H1 (cell line): ENCODE data around the gene FAM9B. TPM values are rescaled to one million over a fixed set of nuclear protein-coding genes. Genes with fewer than 3 reads are reported as not detected.

Experiments
- CTCF ChIA-PET: fragments of 300-600 bp; sonication (Branson Sonifier 250); formaldehyde crosslinking; loops from one replicate; lab custom pipeline; 2021; ENCODE audit not compliant: partially characterized antibody; lab: Charles Lee
- POLR2A ChIA-PET: fragments of 300-600 bp; sonication (Branson Sonifier 250); formaldehyde crosslinking; loops from one replicate; lab custom pipeline; 2021; ENCODE audit warnings: inconsistent platforms; ENCODE audit not compliant: partially characterized antibody; lab: Charles Lee
- DNase-seq, 2 experiments: peaks; one replicate each; pipeline versions ENCODE4 v3.0.0 to v3.0.0-alpha.2; 2010 to 2022; ENCODE audit warnings: low spot score in 2 of 2, low read depth in 1 of 2, mixed read lengths in 1 of 2
- FAIRE-seq: peaks from 2 replicates; lab custom pipeline; 2011; peaks lifted over from hg19 to GRCh38; lab: Jason Lieb, UNC
- H2AFZ ChIP-seq: 2 replicates; pipeline ENCODE4 v1.8.1; 2012; ENCODE audit warnings: low read length, inconsistent platforms
- H2AK5ac ChIP-seq: 2 replicates; pipeline ENCODE4 v1.6.1; 2013; ENCODE audit warnings: low read depth, low read length
- H2BK120ac ChIP-seq: replicated peaks from 2 replicates; pipeline ENCODE3; 2013; ENCODE audit warnings: low read depth, low read length, inconsistent platforms
- H2BK12ac ChIP-seq: 2 replicates; pipeline ENCODE4 v1.6.1; 2013; ENCODE audit warnings: low read depth, low read length
- H2BK15ac ChIP-seq: 2 replicates; pipeline ENCODE4 v1.6.1; 2013; ENCODE audit warnings: low read length
- H2BK20ac ChIP-seq: 2 replicates; pipeline ENCODE4 v1.6.1; 2013; ENCODE audit warnings: low read length
- H2BK5ac ChIP-seq: 2 replicates; pipeline ENCODE4 v1.6.1; 2013; ENCODE audit warnings: low read depth, low read length
- H3K14ac ChIP-seq: 2 replicates; pipeline ENCODE4 v1.6.1; 2013; ENCODE audit warnings: inconsistent platforms; ENCODE audit not compliant: insufficient read length
- H3K18ac ChIP-seq: 2 replicates; pipeline ENCODE4 v1.6.1; 2013; ENCODE audit warnings: low read length; ENCODE audit errors: extremely low read depth
- H3K23ac ChIP-seq: 2 replicates; pipeline ENCODE4 v1.6.1; 2013; ENCODE audit warnings: inconsistent platforms; ENCODE audit not compliant: insufficient read length
- H3K23me2 ChIP-seq: 2 replicates; pipeline ENCODE4 v1.6.1; 2013; ENCODE audit warnings: low read depth, low read length
- H3K27ac ChIP-seq: 2 replicates; pipeline ENCODE4 v1.6.1; 2011; ENCODE audit warnings: low read depth, low read length, inconsistent platforms
- H3K27me3 ChIP-seq, 4 experiments: replicated peaks in 1 of 4; 1 replicate in 1 of 4; 2 replicates in 3 of 4; pipeline versions ENCODE4 v1.6.1 to v1.8.1; 2011 to 2013; ENCODE audit warnings: low read length in 3 of 4, mild to moderate bottlenecking in 3 of 4, inconsistent platforms in 2 of 4, mixed read lengths in 2 of 4, moderate library complexity in 1 of 4; ENCODE audit not compliant: control insufficient read depth in 3 of 4, insufficient read depth in 3 of 4; ENCODE audit errors: extremely low read depth in 1 of 4
- H3K36me3 ChIP-seq, 4 experiments: 2 replicates each; pipeline versions ENCODE4 v1.6.1 to v1.8.1; 2011 to 2013; ENCODE audit warnings: mild to moderate bottlenecking in 4 of 4, low read length in 3 of 4, moderate library complexity in 2 of 4, control low read depth in 1 of 4, inconsistent platforms in 1 of 4; ENCODE audit not compliant: insufficient read depth in 4 of 4, control insufficient read depth in 2 of 4
- H3K4ac ChIP-seq: replicated peaks from 2 replicates; pipeline ENCODE3; 2013; ENCODE audit warnings: low read length, low read depth, mixed read lengths, inconsistent platforms; ENCODE audit not compliant: insufficient read length
- H3K4me1 ChIP-seq, 4 experiments: replicated peaks in 1 of 4; 1 replicate in 1 of 4; 2 replicates in 3 of 4; pipeline versions ENCODE4 v1.6.1 to v1.8.1; 2011 to 2013; ENCODE audit warnings: low read length in 3 of 4, inconsistent platforms in 2 of 4, mixed read lengths in 1 of 4; ENCODE audit not compliant: insufficient read depth in 4 of 4, control insufficient read depth in 3 of 4
- H3K4me2 ChIP-seq, 2 experiments: 2 replicates each; pipeline versions ENCODE4 v1.6.1 to v1.8.1; 2011 to 2013; ENCODE audit warnings: low read depth in 2 of 2, low read length in 2 of 2, control low read depth in 1 of 2, inconsistent platforms in 1 of 2, mild to moderate bottlenecking in 1 of 2; ENCODE audit not compliant: insufficient read depth in 1 of 2
- H3K4me3 ChIP-seq, 4 experiments: fragments of 200-600, 300-600 bp in 1 of 4; sonication (generic), shearing (Covaris generic), sonication (Bioruptor Twin) in 1 of 4; 2 replicates each; pipeline versions ENCODE4 v1.5.1 to v1.8.1; 2011 to 2016; ENCODE audit warnings: low read length in 4 of 4, low read depth in 3 of 4, control low read depth in 2 of 4, inconsistent platforms in 2 of 4, mild to moderate bottlenecking in 2 of 4, mixed read lengths in 1 of 4, moderate library complexity in 1 of 4; ENCODE audit not compliant: insufficient read depth in 2 of 4; ENCODE audit errors: extremely low read depth in 1 of 4
- H3K56ac ChIP-seq: replicated peaks from 2 replicates; pipeline ENCODE3; 2013; ENCODE audit warnings: low read depth, mild to moderate bottlenecking, mixed read lengths, low read length, inconsistent platforms; ENCODE audit not compliant: insufficient read length
- H3K79me1 ChIP-seq: 2 replicates; pipeline ENCODE4 v1.6.1; 2013; ENCODE audit warnings: low read depth, low read length, control low read depth
- H3K79me2 ChIP-seq, 2 experiments: 2 replicates each; pipeline versions ENCODE4 v1.6.1 to v1.8.1; 2012 to 2013; ENCODE audit warnings: low read length in 2 of 2, mild to moderate bottlenecking in 2 of 2, inconsistent platforms in 1 of 2; ENCODE audit not compliant: insufficient read depth in 2 of 2, control insufficient read depth in 1 of 2
- H3K9ac ChIP-seq, 4 experiments: replicated peaks in 1 of 4; 1 replicate in 1 of 4; 2 replicates in 3 of 4; pipeline versions ENCODE4 v1.6.1 to v1.8.1; 2011 to 2013; ENCODE audit warnings: low read depth in 3 of 4, low read length in 3 of 4, control low read depth in 2 of 4, mild to moderate bottlenecking in 2 of 4, moderate library complexity in 2 of 4, inconsistent platforms in 1 of 4; ENCODE audit errors: extremely low read depth in 1 of 4
- H3K9me3 ChIP-seq, 2 experiments: 2 replicates each; pipeline versions ENCODE4 v1.6.1 to v1.8.1; 2012 to 2013; ENCODE audit warnings: mild to moderate bottlenecking in 2 of 2, moderate library complexity in 2 of 2, control low read depth in 1 of 2, inconsistent platforms in 1 of 2, low read depth in 1 of 2, low read length in 1 of 2, mixed read lengths in 1 of 2; ENCODE audit not compliant: insufficient read depth in 2 of 2
- H4K20me1 ChIP-seq, 2 experiments: replicated peaks in 1 of 2; 2 replicates each; pipeline versions ENCODE3 to v1.8.1; 2011 to 2013; ENCODE audit warnings: inconsistent platforms in 2 of 2, low read length in 2 of 2, mild to moderate bottlenecking in 1 of 2; ENCODE audit not compliant: insufficient read depth in 2 of 2, control insufficient read depth in 1 of 2
- H4K5ac ChIP-seq: 2 replicates; pipeline ENCODE4 v1.6.1; 2013; ENCODE audit warnings: low read length, low read depth, mixed read lengths, inconsistent platforms; ENCODE audit not compliant: insufficient read length
- H4K8ac ChIP-seq: 2 replicates; pipeline ENCODE4 v1.8.0; 2013; ENCODE audit warnings: mild to moderate bottlenecking, moderate library complexity, low read length, inconsistent platforms; ENCODE audit not compliant: insufficient read depth; ENCODE audit errors: extremely low read depth
- H4K91ac ChIP-seq: replicated peaks from 2 replicates; pipeline ENCODE3; 2013; ENCODE audit warnings: low read length, mixed read lengths, inconsistent platforms; ENCODE audit not compliant: insufficient read length
- ATF3 ChIP-seq: IDR thresholded peaks from 2 replicates; pipeline ENCODE4 v1.6.1; 2011; ENCODE audit warnings: low read depth, mild to moderate bottlenecking, low read length; ENCODE audit not compliant: insufficient read depth
- CBX5 ChIP-seq: fragments of 300-800, 300-1000 bp; sonication (generic); IDR thresholded peaks from 2 replicates; pipeline ENCODE4 v1.7.1; 2016; ENCODE audit warnings: antibody characterized with exemption, low read length, low read depth
- CTBP2 ChIP-seq: IDR thresholded peaks from 2 replicates; pipeline ENCODE4 v1.7.0; 2011; ENCODE audit warnings: borderline replicate concordance, mild to moderate bottlenecking, moderate library complexity, mixed read lengths, low read length; ENCODE audit not compliant: insufficient read depth, insufficient read length
- EGR1 ChIP-seq: IDR thresholded peaks from 2 replicates; pipeline ENCODE4 v1.6.1; 2011; ENCODE audit warnings: low read depth, low read length, borderline replicate concordance
- EP300 ChIP-seq, 2 experiments: IDR thresholded peaks; 1 replicate in 1 of 2; 2 replicates in 1 of 2; pipeline ENCODE4 v1.6.1; 2011 to 2012; ENCODE audit warnings: low read depth in 2 of 2, low read length in 2 of 2, mild to moderate bottlenecking in 2 of 2, borderline replicate concordance in 1 of 2, inconsistent platforms in 1 of 2, moderate library complexity in 1 of 2
- JUN ChIP-seq: IDR thresholded peaks from 2 replicates; pipeline ENCODE4 v1.6.1; 2011; ENCODE audit warnings: low read depth, mild to moderate bottlenecking, improper control_type of control experiment, low read length
- JUND ChIP-seq: IDR thresholded peaks from 2 replicates; pipeline ENCODE4 v1.6.1; 2011; ENCODE audit warnings: mild to moderate bottlenecking, improper control_type of control experiment, low read length
- NRF1 ChIP-seq: IDR thresholded peaks from 2 replicates; pipeline ENCODE4 v1.6.1; 2011; ENCODE audit warnings: mild to moderate bottlenecking, low read depth, low read length, improper control_type of control experiment
- POLR2AphosphoS5 ChIP-seq: IDR thresholded peaks from 2 replicates; pipeline ENCODE4 v1.6.1; 2011; ENCODE audit warnings: low read depth, low read length
- POU5F1 ChIP-seq: IDR thresholded peaks from 2 replicates; pipeline ENCODE4 v1.6.1; 2011; ENCODE audit warnings: low read depth, mild to moderate bottlenecking, low read length, moderate library complexity
- SIRT6 ChIP-seq: IDR thresholded peaks from one replicate; pipeline ENCODE4 v1.7.1; 2012; ENCODE audit warnings: low read length, inconsistent platforms
- SP1 ChIP-seq: IDR thresholded peaks from 2 replicates; pipeline ENCODE4 v1.6.1; 2011; ENCODE audit warnings: low read depth, low read length
- SP2 ChIP-seq: IDR thresholded peaks from 2 replicates; pipeline ENCODE4 v1.6.1; 2012; ENCODE audit warnings: mild to moderate bottlenecking, low read length, inconsistent platforms
- SP4 ChIP-seq: IDR thresholded peaks from 2 replicates; pipeline ENCODE4 v1.6.1; 2012; ENCODE audit warnings: low read length, inconsistent platforms
- SRF ChIP-seq: IDR thresholded peaks from 2 replicates; pipeline ENCODE4 v1.6.1; 2011; ENCODE audit warnings: mild to moderate bottlenecking, low read depth, low read length, moderate library complexity
- YY1 ChIP-seq: IDR thresholded peaks from 2 replicates; pipeline ENCODE4 v1.6.1; 2011; ENCODE audit warnings: low read depth, mild to moderate bottlenecking, low read length
- WGBS, 2 experiments: shearing (Covaris generic) in 1 of 2; methylation state at CpG; one replicate each; pipeline versions ENCODE4 v1.1.6 to v1.1.7; 2013 to 2015; ENCODE audit warnings: low lambda C conversion rate in 2 of 2, mixed read lengths in 2 of 2, inconsistent platforms in 1 of 2, low coverage in 1 of 2, missing lambda C conversion rate in 1 of 2; ENCODE audit not compliant: insufficient replicate concordance in 2 of 2, insufficient coverage in 1 of 2, insufficient read length in 1 of 2; ENCODE audit errors: extremely low coverage in 1 of 2, missing lambda C conversion rate in 1 of 2; 5-methylcytosine and 5-hydroxymethylcytosine counted together
- polyA plus RNA-seq, 7 experiments: library from polyadenylated mRNA; depleted of rRNA in 3 of 7; stranded (reverse) in 5 of 7; unstranded in 2 of 7; fragments of >200 nt in 5 of 7; fragments of 200-250 nt in 2 of 7; gene quantifications; 1 replicate in 5 of 7; 2 replicates in 1 of 7; 4 replicates in 1 of 7; pipeline versions ENCODE4 v1.2.1 to v1.2.3, GENCODE V29; 2011 to 2013; ENCODE audit warnings: missing spikeins in 2 of 7, mixed read lengths in 2 of 7
- total RNA-seq: library from RNA; stranded (reverse); fragmentation: NEBNext Ultra II Directional; extraction: Animal tissue kit (Norgen Biotek cat#: 25700); gene quantifications from 2 replicates; pipeline ENCODE4 v1.2.1, GENCODE V29; 2021

Gene FAM9B
- total and polyA plus RNA-seq, 2 of the 8 experiments (the other 6 are each of a cell fraction or from before 2014, with no cell fraction given): not detected

GRCh38 chrX:9048801-9049200 lies 14.9 kb upstream of the FAM9B start:
- Histone ChIP-seq H3K79me1 (no peaks in the 10 kb centered on the region), H3K18ac (no peak overlapping the region), H4K8ac (no peak overlapping the region), H2BK5ac (no peak overlapping the region), H2AK5ac (no peak overlapping the region), H3K56ac (no peak overlapping the region), H3K4ac (no peak overlapping the region), H3K4me3 (no peak overlapping the region), H4K5ac (no peak overlapping the region), H2BK15ac (no peak overlapping the region), H4K91ac (no peak overlapping the region), H2BK20ac (no peak overlapping the region), H2AFZ (no peak overlapping the region), H3K9me3 (no peaks in the 10 kb centered on the region), H2BK120ac (no peak overlapping the region), H3K14ac (no peak overlapping the region), H3K23ac (no peak overlapping the region), H3K27me3 (no peaks in the 10 kb centered on the region), H3K4me2 (no peak overlapping the region), H3K9ac (no peak overlapping the region), H3K23me2 (no peaks in the 10 kb centered on the region; the same call in 1 of the 2 replicates), H3K27ac (no peak overlapping the region), H4K20me1 (no peaks in the 10 kb centered on the region), H3K79me2 (no peaks in the 10 kb centered on the region), H2BK12ac (no peak overlapping the region), H3K4me1 (no peaks in the 10 kb centered on the region), H3K36me3 (no peaks in the 10 kb centered on the region)
- CTCF ChIA-PET: no interaction called here
- POLR2A ChIA-PET: no interaction called here
- 92% methylated on average over 1 of the region's 1 CpG; no CpG with 5 or more reads in 1 of the 2 experiments for WGBS, 2 experiments
- DNase-seq (no peak), FAIRE-seq (no peak)
- TF ChIP-seq EGR1: no peak
- TF ChIP-seq SP1: no peak
- no peak for TF ChIP-seq EP300 (IDR thresholded peaks at IDR 0.05; ENCODE audit: borderline replicate concordance in 1 of 2, low read depth in 2 of 2, low read length in 2 of 2)
- TF ChIP-seq ATF3: no peak
- no peak for TF ChIP-seq NRF1
- TF ChIP-seq CTBP2: no peak
- no peak for TF ChIP-seq POLR2AphosphoS5
- TF ChIP-seq SP2: no peak
- no peak for TF ChIP-seq SIRT6
- no peak for TF ChIP-seq CBX5
- TF ChIP-seq POU5F1: no peak
- no peak for TF ChIP-seq JUN
- no peak for TF ChIP-seq SP4
- no peak for TF ChIP-seq SRF
- TF ChIP-seq JUND: no peak
- TF ChIP-seq YY1: no peak
